Upper lobe of left lung (tissue), 6 donors: ENCODE results near the gene GDPD2. TPM values are rescaled to one million over a fixed set of nuclear protein-coding genes. Genes with fewer than 3 reads are reported as not detected.
A peak's percentile ranks its signal among the peaks of the same experiment; 100 is the strongest.

Experiments used
- ATAC-seq, 2 donors: fragments of 200-7000 bp; cut with Tn5 transposase; one replicate each; pipeline ENCODE4 v1.9.1; 2022; ENCODE audit warnings: mild to moderate bottlenecking in 2 of 2, moderate library complexity in 2 of 2; ENCODE audit not compliant: low FRiP score in 2 of 2
- DNase-seq, 2 donors: peaks; one replicate each; pipeline ENCODE4 v3.0.0-alpha.2; 2019 to 2020
- H3K27ac ChIP-seq, 4 donors: fragments of 200-600 bp; sonication (generic); one replicate each; pipeline ENCODE4 v1.5.1; 2016 to 2019
- H3K27me3 ChIP-seq, 4 donors: fragments of 200-600 bp; sonication (generic); one replicate each; pipeline ENCODE4 v1.5.1; 2017 to 2019
- H3K36me3 ChIP-seq, 4 donors: fragments of 200-600 bp; sonication (generic); one replicate each; pipeline ENCODE4 v1.5.1; 2016 to 2019
- H3K4me1 ChIP-seq, 4 donors: fragments of 200-600 bp; sonication (generic); one replicate each; pipeline ENCODE4 v1.5.1; 2018 to 2019
- H3K4me3 ChIP-seq, 4 donors: fragments of 200-600 bp; sonication (generic); one replicate each; pipeline ENCODE4 v1.5.1; 2017 to 2019; ENCODE audit warnings: mild to moderate bottlenecking in 2 of 4, moderate library complexity in 1 of 4
- H3K9me3 ChIP-seq, 4 donors: fragments of 200-600 bp; sonication (generic); one replicate each; pipeline ENCODE4 v1.5.1; 2018 to 2019
- CTCF ChIP-seq, 6 experiments: fragments of 450-650 bp in 4 of 6; fragments of 200-600 bp in 2 of 6; sonication (generic) in 2 of 6; IDR thresholded peaks; one replicate each; pipeline ENCODE4 v1.5.1; 2016 to 2019; ENCODE audit warnings: antibody characterized with exemption in 6 of 6
- EP300 ChIP-seq, 4 donors: sonication (generic); formaldehyde crosslinking; IDR thresholded peaks; one replicate each; pipeline ENCODE4 v1.5.1; 2017; ENCODE audit warnings: antibody characterized with exemption in 4 of 4, control low read depth in 2 of 4
- POLR2A ChIP-seq, 4 donors: fragments of 450-650 bp; IDR thresholded peaks; one replicate each; pipeline ENCODE4 v1.5.1; 2016 to 2017; ENCODE audit warnings: antibody characterized with exemption in 4 of 4, mild to moderate bottlenecking in 2 of 4
- POLR2AphosphoS5 ChIP-seq, 2 donors: sonication (generic); formaldehyde crosslinking; IDR thresholded peaks; one replicate each; pipeline ENCODE4 v1.5.1; 2017; ENCODE audit warnings: antibody characterized with exemption in 2 of 2
- WGBS, 2 donors: methylation state at CpG; one replicate each; pipeline ENCODE4 v1.1.5; 2017 to 2018; 5-methylcytosine and 5-hydroxymethylcytosine counted together
- total RNA-seq, 6 donors: library from RNA; depleted of rRNA in 4 of 6; stranded (reverse); fragments of >200 nt in 4 of 6; gene quantifications; one replicate each; pipeline versions ENCODE4 v1.1.0 to v1.2.1, GENCODE V29; 2016 to 2021
- donor health status: DM: no; HTN: no; CAD: no; lungs with moderate emphysema.
- donor health status: DM: no; HTN: yes; CAD: no; lungs with severe emphysema.

The GDPD2 gene
- total RNA-seq, 6 donors from 2014 or later, result not detected

- Histone ChIP-seq H3K4me3 (peak overlapping the region; percentile 21 to 59 (median 51)), H3K36me3 (no peaks in the 10 kb centered on the region), H3K27ac (peak overlapping the region; percentile 72 to 88 (median 84)), H3K9me3 (no peaks in the 10 kb centered on the region), H3K27me3 (peaks cover 0 to 13% (median 0%) of the 10 kb centered on the region in 4 donors), H3K4me1 (peaks cover 0 to 18% (median 4%) of the 10 kb centered on the region in 4 donors)
- DNase-seq, result peak; percentile 90 to 91
- 40 to 48% methylated on average over 1 to 34 of the region's 48 CpGs for WGBS, 2 donors
- peak; percentile 60 to 79 (median 72) for TF ChIP-seq CTCF (IDR thresholded peaks at IDR 0.05)
- TF ChIP-seq EP300 (IDR thresholded peaks at IDR 0.05), result no peak
- peak; percentile 87 to 89 for ATAC-seq
Measured at GRCh38 chrX:70454441-70455365, 31.6 kb downstream of the GDPD2 start.

- peak overlapping the region; percentile 21 to 59 (median 51) for H3K4me3 ChIP-seq
- peak overlapping the region; percentile 72 to 88 (median 84) for H3K27ac ChIP-seq
- peaks cover 0 to 18% (median 4%) of the 10 kb centered on the region in 4 donors for H3K4me1 ChIP-seq
- ATAC-seq, result peak in 1 of 2 donors; percentile 2
- no peaks in the 10 kb centered on the region for H3K36me3 ChIP-seq
- 35 to 46% methylated on average over 15 to 27 of the region's 32 CpGs for WGBS, 2 donors
- peak in 1 of 2 donors; percentile 52 for DNase-seq
- peaks cover 0 to 13% (median 0%) of the 10 kb centered on the region in 4 donors for H3K27me3 ChIP-seq
- TF ChIP-seq EP300 (IDR thresholded peaks at IDR 0.05) (no peak), POLR2A (IDR thresholded peaks at IDR 0.05) (no peak), POLR2AphosphoS5 (IDR thresholded peaks at IDR 0.05) (no peak), CTCF (IDR thresholded peaks at IDR 0.05) (no peak)
- H3K9me3 ChIP-seq, result no peaks in the 10 kb centered on the region
Measured at GRCh38 chrX:70455366-70456202, 32.5 kb downstream of the GDPD2 start.

DNA sequence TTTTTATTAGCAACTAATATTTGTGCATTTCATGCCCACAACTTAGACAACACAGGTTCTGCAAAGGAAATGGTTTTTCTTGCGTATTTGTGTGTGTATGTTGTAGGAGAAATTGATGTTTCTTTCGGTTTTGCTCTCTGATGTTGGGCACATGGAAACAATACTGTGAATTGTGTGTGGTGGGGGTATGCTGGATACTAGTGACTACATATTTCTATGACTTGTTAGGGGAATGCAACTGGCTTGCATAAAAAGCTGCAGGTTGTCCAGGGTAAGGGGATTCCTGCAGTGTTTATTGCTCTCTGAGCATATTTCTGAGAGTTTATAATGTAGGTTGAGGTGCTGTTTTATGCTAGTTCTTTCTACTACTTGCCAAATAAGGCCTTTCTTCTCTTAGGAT lies 33.1 kb downstream of the GDPD2 start:
- peak overlapping the region in 3 of 4 donors; percentile 44 to 59 (median 58) for H3K4me3 ChIP-seq
- 36 to 68% methylated on average over 2 of the region's 2 CpGs for WGBS, 2 donors
- no peaks in the 10 kb centered on the region for H3K36me3 ChIP-seq
- H3K9me3 ChIP-seq, result no peaks in the 10 kb centered on the region
- H3K27ac ChIP-seq, result no peak overlapping the region
- ATAC-seq (no peak), DNase-seq (no peak)
- peaks cover 0 to 18% (median 4%) of the 10 kb centered on the region in 4 donors for H3K4me1 ChIP-seq
- H3K27me3 ChIP-seq, result peaks cover 0 to 13% (median 0%) of the 10 kb centered on the region in 4 donors
- no peak for TF ChIP-seq EP300 (IDR thresholded peaks at IDR 0.05)
- no peak for TF ChIP-seq POLR2AphosphoS5 (IDR thresholded peaks at IDR 0.05)
- no peak for TF ChIP-seq POLR2A (IDR thresholded peaks at IDR 0.05)
- no peak for TF ChIP-seq CTCF (IDR thresholded peaks at IDR 0.05)

DNA sequence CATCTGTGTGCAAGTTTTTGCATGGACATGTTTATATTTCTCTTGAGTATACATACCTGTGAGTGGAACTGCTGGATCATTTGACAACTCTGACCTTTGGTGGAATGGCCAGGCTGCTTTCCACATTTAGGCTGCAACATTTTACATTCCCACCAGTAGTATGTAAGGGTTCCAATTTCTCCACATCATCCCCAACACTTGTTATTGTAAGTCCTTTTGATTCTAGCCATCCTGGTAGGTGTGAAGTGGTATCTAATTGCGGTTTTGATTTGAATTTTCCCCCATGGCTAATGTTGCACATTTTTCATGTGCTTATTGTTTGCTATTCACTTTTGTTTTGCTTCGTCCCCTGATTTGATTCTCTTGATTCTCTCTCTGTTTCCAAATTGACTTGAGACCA lies 37.9 kb downstream of the GDPD2 start:
- no peaks in the 10 kb centered on the region for H3K9me3 ChIP-seq
- no peaks in the 10 kb centered on the region for H3K36me3 ChIP-seq
- no peak overlapping the region for H3K27ac ChIP-seq
- no peak overlapping the region for H3K4me3 ChIP-seq
- no peaks in the 10 kb centered on the region for H3K27me3 ChIP-seq
- 78 to 93% methylated on average over 2 of the region's 2 CpGs for WGBS, 2 donors
- TF ChIP-seq CTCF (IDR thresholded peaks at IDR 0.05) (no peak), POLR2A (IDR thresholded peaks at IDR 0.05) (no peak)
- H3K4me1 ChIP-seq, result peaks cover 0 to 6% (median 0%) of the 10 kb centered on the region in 4 donors
- ATAC-seq, result no peak
- DNase-seq, result no peak
